GM18909 (cell line): ENCODE data around the gene DCAF17.
"Not testable (repeated sequence)": the region's sequence is repeated elsewhere in the genome, so short reads cannot be mapped to it uniquely, and the experiment has no call there.

ENCODE experiments used
- ATAC-seq: cut with Tn5 transposase; IDR thresholded peaks from one replicate; pipeline ENCODE4 v1.9.1; 2021; ENCODE audit warnings: mild to moderate bottlenecking; ENCODE audit not compliant: unreplicated experiment, poor library complexity

Gene DCAF17

DNA sequence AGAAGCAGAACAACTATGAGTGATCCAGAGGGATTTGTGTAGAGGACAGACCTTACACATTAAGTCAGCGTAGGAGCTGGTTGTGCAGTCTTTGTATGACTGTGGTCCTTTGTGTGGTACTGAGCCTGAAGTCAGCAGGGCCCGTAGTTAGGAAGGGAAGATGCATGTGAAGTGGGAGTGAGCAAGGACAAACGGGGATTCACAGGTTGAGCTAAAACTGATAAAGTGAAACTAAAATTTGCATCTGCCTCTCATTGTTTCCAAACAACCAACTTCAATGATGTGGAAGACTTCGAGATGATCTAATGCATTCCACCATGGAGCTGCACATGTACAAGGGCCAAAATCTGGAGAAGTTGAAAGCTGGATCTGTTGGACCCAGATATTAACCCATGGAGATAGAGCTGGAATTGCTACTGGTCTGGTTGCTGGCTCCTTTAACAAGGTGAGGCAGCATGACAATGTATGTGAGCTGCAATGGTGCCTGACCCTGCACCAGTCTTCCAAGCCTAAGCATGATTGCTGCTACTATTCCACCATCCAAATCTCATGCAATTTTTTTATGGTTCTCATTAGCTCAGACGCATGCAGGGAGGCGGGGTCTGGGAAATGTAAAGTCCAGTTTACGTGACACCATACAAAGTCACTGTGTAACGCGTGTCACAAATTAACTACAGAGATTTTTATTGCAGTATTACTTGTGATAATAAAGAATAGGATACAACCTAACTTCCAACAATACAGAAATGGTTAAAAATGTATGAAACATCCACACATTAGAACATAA, 76.1 kb downstream of the DCAF17 start:
- peak; percentile 63 for ATAC-seq

DNA sequence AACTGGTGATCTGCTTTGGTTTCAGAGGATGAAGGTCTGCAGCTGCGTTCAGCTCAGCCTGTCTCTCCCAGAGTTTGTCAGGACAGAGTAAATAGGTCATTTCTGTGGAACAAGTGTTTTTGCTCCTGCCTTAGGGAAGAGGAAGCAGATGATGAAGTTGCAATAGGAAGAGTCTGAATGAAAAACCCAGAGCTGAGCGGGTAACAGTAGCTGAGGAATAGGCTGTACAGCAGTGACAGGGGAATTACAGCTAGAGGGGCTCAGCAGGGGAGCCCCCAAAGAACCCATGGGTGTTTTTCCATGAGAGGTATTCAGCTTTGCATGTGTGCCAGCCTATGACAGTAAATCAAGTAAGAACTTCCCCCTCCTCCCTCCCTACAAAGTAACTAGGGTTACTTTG, 78.0 kb downstream of the DCAF17 start:
- no peak for ATAC-seq

- ATAC-seq = no peak
Measured at GRCh38 chr2:171512683-171513195, 78.7 kb downstream of the DCAF17 start.

DNA sequence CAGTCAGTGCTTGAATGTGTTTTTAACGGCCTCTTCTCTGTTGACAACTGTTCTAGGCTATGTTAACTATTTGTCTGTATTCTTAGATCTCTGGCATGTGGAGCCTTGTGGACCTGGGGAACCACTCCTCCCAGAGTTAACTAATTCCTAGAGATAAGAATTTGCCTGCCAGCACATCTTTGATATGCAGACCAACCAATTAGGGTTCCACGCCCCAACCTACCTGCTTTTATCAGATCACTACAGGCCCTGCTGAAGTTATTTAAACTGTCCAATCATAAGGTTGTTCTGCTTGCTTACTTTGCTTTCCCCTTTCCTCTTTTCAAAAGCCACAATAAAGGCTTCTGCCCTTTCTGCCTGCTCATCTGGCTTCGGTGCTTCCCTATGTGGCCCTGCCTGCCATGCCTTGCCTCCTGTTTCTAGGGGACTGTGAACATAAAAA, 79.7 kb downstream of the DCAF17 start:
- ATAC-seq = no peak

DNA sequence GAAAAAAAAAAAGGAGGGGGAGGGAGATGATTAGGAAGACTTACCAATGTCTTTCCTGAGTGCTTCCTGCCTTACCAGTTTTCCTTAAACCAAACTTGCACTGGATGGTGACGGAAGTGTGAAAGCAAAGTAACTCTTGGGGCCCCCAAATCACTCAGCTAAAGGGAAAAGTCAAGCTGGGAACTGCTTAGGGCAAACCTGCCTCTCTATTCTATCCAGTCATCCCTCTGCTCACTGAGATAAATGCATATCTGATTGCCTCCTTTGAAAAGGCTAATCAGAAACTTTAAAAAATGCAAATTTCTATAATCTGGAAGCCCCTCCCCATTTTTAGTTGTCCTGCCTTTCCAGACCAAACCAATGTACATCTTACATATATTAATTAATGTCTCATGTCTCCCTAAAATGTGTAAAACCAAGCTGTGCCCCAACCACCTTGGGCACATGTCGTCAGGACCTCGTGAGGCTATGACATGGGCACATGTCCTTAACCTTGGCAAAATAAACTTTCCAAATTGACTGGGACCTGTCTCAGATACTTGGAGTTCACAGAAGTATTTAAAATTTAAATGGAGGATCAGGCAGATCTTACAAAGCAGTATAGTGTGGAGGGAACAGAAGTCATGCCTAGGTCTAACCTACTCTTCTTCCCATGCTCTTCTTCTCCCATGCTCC, 81.0 kb downstream of the DCAF17 start:
- ATAC-seq = no peak

DNA sequence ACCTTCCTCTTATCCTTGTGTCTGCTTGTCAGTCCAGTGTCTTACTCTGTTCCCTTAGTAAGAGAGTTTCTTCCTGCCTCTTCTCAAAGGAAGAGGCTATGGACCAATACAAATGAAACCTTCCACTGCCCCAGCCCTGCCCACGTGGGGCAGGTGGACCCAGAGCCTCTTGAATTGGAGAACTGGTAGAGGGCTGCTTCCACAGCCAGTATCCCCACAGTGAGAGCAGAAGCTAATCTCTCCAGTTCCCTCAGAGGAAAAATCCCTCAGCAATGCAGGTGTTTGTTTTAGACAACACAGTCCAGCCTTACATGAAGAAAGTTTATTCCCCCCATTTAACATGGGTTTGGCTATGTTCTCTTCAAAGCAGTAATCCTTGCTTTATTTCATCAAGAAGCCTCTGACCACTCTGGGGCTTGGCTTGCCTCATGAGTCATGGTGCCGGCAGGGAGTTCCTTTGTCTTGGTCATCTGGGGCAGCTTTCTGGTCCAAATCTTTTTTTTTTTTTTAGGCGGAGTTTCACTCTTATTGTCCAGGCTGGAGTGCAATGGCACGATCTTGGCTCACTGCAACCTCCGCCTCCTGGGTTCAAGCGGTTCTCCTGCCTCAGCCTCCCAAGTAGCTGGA, 81.8 kb downstream of the DCAF17 start:
- ATAC-seq = no peak

- no peak for ATAC-seq
Measured at GRCh38 chr2:171516793-171517192, 82.8 kb downstream of the DCAF17 start.

GRCh38 chr2:171520471-171520870, 86.4 kb downstream of the DCAF17 start:
- no peak for ATAC-seq

DNA sequence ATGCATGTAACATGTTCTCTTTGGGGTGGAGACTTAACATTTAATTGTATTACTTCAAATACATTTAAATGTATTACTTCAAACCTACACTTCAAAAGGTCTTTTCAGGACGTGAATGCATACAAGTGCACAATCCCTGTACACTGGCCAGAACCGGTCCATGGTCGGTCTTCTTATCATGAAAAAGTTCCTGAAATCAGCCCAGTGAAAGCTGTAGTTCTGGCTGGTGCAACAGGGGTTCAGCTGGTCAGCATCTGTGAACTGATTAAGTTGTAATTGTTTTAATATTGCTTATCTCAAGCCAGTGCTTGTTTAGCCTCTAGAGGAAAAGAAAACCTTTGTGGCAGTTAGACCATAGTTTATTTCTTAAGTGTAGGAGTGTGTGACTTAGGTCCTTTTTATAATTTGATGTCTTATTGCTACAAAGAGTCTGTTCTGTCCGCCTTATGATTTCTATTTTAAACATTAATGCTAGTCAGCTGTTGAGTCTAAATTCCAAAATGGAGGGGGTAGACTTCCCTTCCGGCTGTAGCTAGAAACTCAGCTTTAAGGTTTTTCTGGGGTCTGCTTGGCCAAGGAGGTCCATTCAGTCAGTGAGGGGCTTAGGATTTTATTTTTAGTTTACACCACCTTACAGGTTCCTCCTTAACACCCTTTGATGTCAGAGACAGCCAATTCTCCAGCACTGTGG, 87.5 kb downstream of the DCAF17 start:
- ATAC-seq = peak; percentile 2

- peak; percentile 61 for ATAC-seq
Measured at GRCh38 chr2:171522052-171522787, 88.2 kb downstream of the DCAF17 start, which contains the start of gene CYBRD1. Gene CYBRD1 (plus strand): TSS chr2:171522474. CDS start chr2:171522546, 72 bp downstream.

DNA sequence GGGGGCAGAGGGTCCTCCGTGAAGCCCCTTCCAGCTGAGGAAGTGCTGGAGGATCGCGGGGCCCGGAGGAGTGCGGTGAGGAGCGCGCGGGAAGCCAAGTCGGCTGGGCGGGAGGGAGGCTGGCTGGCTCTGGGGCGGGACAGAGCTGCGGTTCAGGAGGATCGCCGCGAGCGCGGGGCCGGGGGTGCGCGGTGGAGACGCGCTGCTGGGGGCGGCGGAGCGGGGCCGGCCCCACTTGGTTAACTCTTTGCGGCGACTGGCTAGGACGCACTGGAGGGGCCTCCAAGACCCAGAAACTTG, 88.7 kb downstream of the DCAF17 start:
- ATAC-seq = peak; percentile 36

- peak; percentile 40 for ATAC-seq
Measured at GRCh38 chr2:171523088-171524017, 89.3 kb downstream of the DCAF17 start.

DNA sequence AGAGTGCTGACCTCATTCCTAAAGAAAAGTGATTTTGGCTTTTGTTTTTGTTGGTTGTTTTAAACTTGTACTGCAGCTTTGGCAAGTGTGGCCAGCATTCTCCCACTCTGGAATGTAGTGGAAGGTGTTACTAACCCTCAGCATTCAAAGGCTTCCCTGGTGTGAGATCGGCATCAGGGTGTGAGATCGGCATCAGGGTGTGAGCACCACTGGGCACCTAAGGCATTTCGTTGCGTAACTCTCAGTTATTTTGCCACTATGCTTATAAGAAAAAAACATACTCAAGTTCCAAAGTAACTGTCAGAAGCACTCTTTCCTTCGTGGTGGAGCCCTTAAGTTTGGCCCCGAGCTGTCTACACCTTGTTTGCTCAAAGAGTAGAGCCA, 90.0 kb downstream of the DCAF17 start:
- ATAC-seq = no peak

- ATAC-seq = no peak
Measured at GRCh38 chr2:171529914-171530313, 95.9 kb downstream of the DCAF17 start.

GRCh38 chr2:171530378-171530777, 96.4 kb downstream of the DCAF17 start:
- ATAC-seq = no peak

- not testable (repeated sequence) for ATAC-seq
Measured at GRCh38 chr2:171530859-171531258, 96.8 kb downstream of the DCAF17 start.

- ATAC-seq = no peak
Measured at GRCh38 chr2:171531291-171531690, 97.3 kb downstream of the DCAF17 start.

- no peak for ATAC-seq
Measured at GRCh38 chr2:171531836-171532450, 97.9 kb downstream of the DCAF17 start.
